Activated gamma-delta T cell treated with Interleukin-2 at 50 U/mL for 16 hours (primary cell): ENCODE data around the gene CLIP2.

Experiments
- DNase-seq: peaks from one replicate; pipeline ENCODE4 v3.0.0-alpha.2; 2020

CLIP2 gene

GRCh38 chr7:74272305-74273038 lies 16.7 kb upstream of the CLIP2 start:
- no peak for DNase-seq

DNA sequence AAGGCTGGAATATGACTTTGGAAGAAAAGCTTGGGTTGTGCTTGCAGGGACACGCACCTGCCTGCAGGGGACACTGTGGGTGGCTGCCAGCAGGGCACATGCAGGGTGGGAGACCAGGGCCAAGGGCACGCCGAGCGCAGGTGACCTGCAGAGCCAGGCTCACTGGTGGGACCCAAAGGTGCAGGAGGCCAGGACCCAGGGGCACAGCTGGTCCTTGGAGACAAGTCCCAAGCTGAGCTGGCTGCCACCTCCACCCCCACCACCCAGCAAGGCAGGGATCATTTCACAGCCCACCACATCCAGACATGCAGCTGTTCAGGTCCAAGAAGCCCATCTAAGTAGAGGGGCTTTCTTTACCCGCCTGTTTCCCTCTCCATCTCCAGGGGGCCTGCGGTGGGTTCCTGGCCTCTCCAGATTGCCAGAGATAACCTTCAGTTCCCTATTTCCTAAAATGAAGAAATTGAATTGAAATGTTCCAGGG lies 13.8 kb upstream of the CLIP2 start:
- DNase-seq = no peak

GRCh38 chr7:74277636-74278035 lies 11.6 kb upstream of the CLIP2 start:
- DNase-seq = no peak

DNA sequence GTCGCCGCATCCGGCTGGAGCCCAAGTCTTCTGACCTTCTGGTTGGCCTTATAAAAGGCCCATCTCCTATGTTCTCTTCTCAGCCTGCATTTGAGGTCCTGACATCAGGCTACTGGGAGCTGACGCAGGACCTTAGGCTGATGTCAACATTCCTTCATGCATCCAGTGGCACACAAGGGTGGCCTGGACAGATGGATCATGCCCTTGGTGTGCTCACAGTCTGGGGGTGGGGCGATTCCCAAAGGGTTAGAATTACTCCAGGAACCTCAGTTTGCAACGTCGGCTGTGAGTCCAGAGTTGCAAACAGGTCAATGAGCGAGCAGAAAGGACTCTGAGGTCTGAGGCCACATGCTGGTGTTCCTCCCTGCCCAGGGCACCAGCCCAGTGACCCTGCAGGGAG lies 8.2 kb upstream of the CLIP2 start:
- DNase-seq = no peak

DNA sequence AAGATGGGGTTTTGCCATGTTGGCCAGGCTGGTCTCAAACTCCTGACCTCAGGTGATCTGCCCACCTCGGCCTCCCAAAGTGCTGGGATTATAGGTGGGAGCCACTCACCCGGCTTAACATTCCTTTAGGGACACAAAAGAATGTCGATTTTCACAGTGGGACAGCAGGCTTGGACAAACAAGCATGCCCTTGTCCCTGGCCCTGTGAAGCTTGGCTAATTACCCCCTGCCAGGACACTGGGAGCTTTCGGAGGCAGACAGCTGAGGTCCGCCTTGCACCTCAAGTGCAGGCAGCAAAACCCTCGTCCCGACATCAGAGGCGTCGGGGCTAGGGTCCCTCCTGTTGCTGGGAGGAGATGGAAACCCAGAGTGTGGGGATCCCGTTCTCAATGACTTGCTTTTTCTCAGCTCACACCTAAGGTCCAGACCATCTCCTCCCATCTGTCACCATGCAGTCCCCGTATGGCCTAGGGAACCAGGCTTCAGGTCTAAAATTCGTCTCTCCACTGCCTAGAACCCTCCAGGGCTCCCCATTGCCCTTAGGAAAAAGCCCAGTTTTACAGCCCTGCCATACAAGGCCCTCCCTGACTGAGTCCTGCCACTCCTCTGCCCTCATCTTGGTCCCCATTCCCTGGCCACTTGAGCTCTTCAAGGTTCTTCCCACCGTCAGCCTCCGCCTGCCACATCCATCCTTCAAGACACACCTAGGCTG lies 6.3 kb upstream of the CLIP2 start:
- no peak for DNase-seq

GRCh38 chr7:74283858-74284447 lies 5.3 kb upstream of the CLIP2 start:
- no peak for DNase-seq

- no peak for DNase-seq
These were observed 4.4 kb upstream of the CLIP2 start for GRCh38 chr7:74284781-74285259.

- no peak for DNase-seq
These were observed 3.1 kb upstream of the CLIP2 start for GRCh38 chr7:74286131-74286530.

GRCh38 chr7:74287303-74288033 lies 1.7 kb upstream of the CLIP2 start:
- no peak for DNase-seq

GRCh38 chr7:74288034-74288881 lies 949 bp upstream of the CLIP2 start:
- no peak for DNase-seq

DNA sequence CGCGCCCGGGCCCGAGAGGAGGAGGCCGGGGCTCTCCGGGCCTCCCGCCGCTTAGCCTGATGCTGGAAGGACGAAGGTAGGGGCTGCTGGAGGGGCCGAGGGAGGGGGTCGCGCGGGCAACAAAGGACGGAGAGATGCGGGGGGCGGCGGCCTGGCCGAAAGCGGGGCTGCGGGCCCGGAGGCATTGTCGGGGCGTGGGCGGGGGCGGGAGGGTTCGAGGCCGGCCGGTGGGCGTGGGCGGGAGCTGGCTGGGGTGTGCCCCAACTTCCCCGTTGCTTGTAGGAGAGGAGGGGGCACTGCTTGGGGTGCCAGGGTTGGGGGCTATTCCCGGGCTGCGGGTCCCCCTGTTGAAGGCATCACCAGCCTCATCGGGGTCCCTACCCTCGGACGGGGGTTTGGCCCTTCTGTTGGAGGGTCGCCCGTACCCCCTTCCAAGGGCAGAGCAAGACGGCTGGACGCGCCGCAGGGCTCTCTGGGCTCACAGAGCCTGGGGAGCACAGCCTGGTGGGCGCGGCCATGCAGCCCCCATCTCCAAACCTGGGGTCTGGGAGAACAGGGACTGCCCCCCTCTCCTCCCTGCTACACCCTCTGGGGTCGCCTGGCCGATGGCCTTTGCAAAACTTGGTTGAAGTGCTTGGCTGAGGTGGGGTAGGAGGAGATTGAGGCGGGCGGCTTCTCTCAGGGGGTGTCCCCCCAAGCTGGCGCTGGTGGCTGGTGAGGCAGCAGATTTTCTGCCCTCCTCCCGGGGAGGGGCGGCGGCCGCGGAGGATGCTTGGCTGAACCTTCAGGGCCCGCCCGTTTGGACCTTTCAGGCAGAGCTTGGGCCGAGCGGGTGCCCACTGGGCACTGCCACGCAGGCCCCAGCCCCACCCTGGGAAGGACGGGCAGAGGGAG lies 699 bp downstream of the CLIP2 start:
- DNase-seq = peak; percentile 49

DNA sequence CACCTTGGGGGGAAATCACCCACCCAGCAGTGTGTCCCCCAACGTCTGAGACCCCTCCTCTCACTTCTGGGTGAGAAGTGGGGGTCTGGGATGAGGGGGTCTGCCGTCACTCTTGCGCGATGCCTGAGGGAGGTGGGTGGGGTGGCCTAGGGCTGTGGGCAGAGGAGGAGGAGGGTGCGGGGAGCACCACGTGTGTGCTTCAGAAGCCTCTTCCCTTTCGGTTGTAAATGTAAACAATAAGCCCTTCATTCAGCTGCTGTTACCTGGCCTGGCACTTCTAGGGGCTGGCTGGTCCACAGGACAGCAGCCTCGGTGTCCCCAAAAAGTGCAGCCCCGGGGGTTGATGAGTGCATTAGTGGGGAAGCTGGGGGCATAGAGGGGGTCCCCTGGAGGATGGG lies 1.3 kb downstream of the CLIP2 start:
- DNase-seq = no peak

DNA sequence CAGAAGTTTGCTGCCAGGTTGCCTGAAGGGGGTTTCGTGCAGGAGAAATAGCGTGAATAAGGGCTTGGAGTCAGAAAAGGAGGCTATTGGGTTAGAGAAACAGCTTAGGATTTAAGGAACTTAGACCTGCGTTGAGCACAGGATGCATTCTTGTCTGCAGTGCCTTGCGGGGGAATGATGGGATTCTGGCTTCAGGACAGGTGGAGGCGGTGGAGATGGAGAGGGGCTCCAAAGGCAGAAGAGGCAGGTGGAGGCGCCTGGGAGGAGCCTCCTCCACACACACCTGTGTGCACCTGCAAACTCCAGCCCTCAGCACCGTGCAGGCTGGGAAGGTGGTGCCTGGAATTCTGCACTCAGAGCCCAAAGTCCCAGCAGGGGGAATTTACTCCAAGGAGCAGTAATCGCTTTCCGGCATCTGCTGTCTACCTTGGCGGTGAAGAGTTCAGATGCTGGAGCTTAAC lies 1.8 kb downstream of the CLIP2 start:
- no peak for DNase-seq

GRCh38 chr7:74291535-74291934 lies 2.3 kb downstream of the CLIP2 start:
- DNase-seq = no peak

GRCh38 chr7:74292757-74293576 lies 3.8 kb downstream of the CLIP2 start:
- DNase-seq = no peak

GRCh38 chr7:74293577-74293908 lies 4.3 kb downstream of the CLIP2 start:
- no peak for DNase-seq

- DNase-seq = no peak
These were observed 5.2 kb downstream of the CLIP2 start for GRCh38 chr7:74294191-74294998.

- no peak for DNase-seq
These were observed 8.5 kb downstream of the CLIP2 start for GRCh38 chr7:74297516-74298233.

GRCh38 chr7:74299401-74299800 lies 10.2 kb downstream of the CLIP2 start:
- DNase-seq = no peak
